Transverse colon (tissue), 4 donors: ENCODE measurements around the gene OGFRL1. TPM values are rescaled to one million over a fixed set of nuclear protein-coding genes. Genes with fewer than 3 reads are reported as not detected.

Experiments used
- DNase-seq: peaks from one replicate; pipeline ENCODE4 v3.0.0-alpha.2; 2019
- H3K27ac ChIP-seq, 4 donors: fragments of 200-600 bp; sonication (generic); 2 replicates each; pipeline ENCODE4 v1.5.1; 2016 to 2018; ENCODE audit warnings: inconsistent platforms in 4 of 4
- H3K27me3 ChIP-seq: fragments of 200-600 bp; sonication (generic); 2 replicates; pipeline ENCODE4 v1.5.1; 2017; ENCODE audit warnings: inconsistent platforms
- H3K36me3 ChIP-seq, 4 donors: fragments of 200-600 bp; sonication (generic); 2 replicates each; pipeline ENCODE4 v1.5.1; 2017 to 2019; ENCODE audit warnings: inconsistent platforms in 4 of 4
- H3K4me1 ChIP-seq, 4 donors: fragments of 200-600 bp; sonication (generic); 2 replicates each; pipeline ENCODE4 v1.5.1; 2017 to 2020; ENCODE audit warnings: inconsistent platforms in 4 of 4
- H3K4me3 ChIP-seq, 4 donors: fragments of 200-600 bp; sonication (generic); 1 replicate in 1 of 4; 2 replicates in 3 of 4; pipeline versions ENCODE4 v1.5.1 to v1.6.1; 2017 to 2019; ENCODE audit warnings: inconsistent platforms in 4 of 4
- H3K9me3 ChIP-seq, 2 donors: fragments of 200-600 bp; sonication (generic); 2 replicates each; pipeline ENCODE4 v1.5.1; 2017 to 2019; ENCODE audit warnings: inconsistent platforms in 2 of 2
- CTCF ChIP-seq, 5 experiments: fragments of 200-600 bp in 3 of 5; fragments of 450-650 bp in 2 of 5; sonication (generic) in 3 of 5; IDR thresholded peaks; 1 replicate in 2 of 5; 2 replicates in 3 of 5; pipeline ENCODE4 v1.5.1; 2016 to 2017; ENCODE audit warnings: antibody characterized with exemption in 5 of 5, inconsistent platforms in 3 of 5, mild to moderate bottlenecking in 2 of 5, moderate library complexity in 1 of 5
- EP300 ChIP-seq: sonication (generic); formaldehyde crosslinking; IDR thresholded peaks from one replicate; pipeline ENCODE4 v1.6.1; 2017; ENCODE audit warnings: antibody characterized with exemption, low read depth
- POLR2A ChIP-seq: fragments of 450-650 bp; IDR thresholded peaks from one replicate; pipeline ENCODE4 v1.6.1; 2016; ENCODE audit warnings: antibody characterized with exemption, mild to moderate bottlenecking, moderate library complexity
- POLR2AphosphoS5 ChIP-seq, 3 donors: sonication (generic); formaldehyde crosslinking; IDR thresholded peaks; one replicate each; pipeline ENCODE4 v1.6.1; 2016; ENCODE audit warnings: antibody characterized with exemption in 3 of 3
- WGBS, 2 donors: methylation state at CpG; one replicate each; pipeline ENCODE4 v1.1.5; 2018; ENCODE audit warnings: low coverage in 1 of 2; 5-methylcytosine and 5-hydroxymethylcytosine counted together
- in situ Hi-C, 4 donors: fragments of 200-750 bp; cut with MboI; loops; one replicate each; pipeline versions ENCODE4 v1.15.0 to v1.15.1; 2017; ENCODE audit warnings: low sequenced_read_pairs in 3 of 4, low pct_ligation_motif_present in 1 of 4, low pct_unique_long_range_greater_than_20kb in 1 of 4
- intact Hi-C: fragments of 100-400 bp; cut with DNase I; formaldehyde crosslinking; loops from one replicate; pipeline ENCODE4 v1.15.1; 2023; ENCODE audit warnings: low total_unique reads
- total RNA-seq, 4 donors: library from RNA; depleted of rRNA; stranded (reverse); fragments of >200 nt; gene quantifications; one replicate each; pipeline ENCODE4 v1.1.0, GENCODE V29; 2016

The OGFRL1 gene
- total RNA-seq, 4 donors from 2014 or later = 7.5 to 15.6 (median 11.6) TPM

- H3K4me1 ChIP-seq = no peaks in the 10 kb centered on the region
- intact Hi-C loops = no loop called here
- in situ Hi-C loops = no loop called here
- H3K36me3 ChIP-seq = no peaks in the 10 kb centered on the region
- H3K27me3 ChIP-seq = no peaks in the 10 kb centered on the region
- H3K9me3 ChIP-seq = peaks cover 0 to 5% of the 10 kb centered on the region in 2 donors
- DNase-seq = no peak
- no peak overlapping the region for H3K27ac ChIP-seq
- no peak overlapping the region for H3K4me3 ChIP-seq
- WGBS, 2 donors = 95% methylated on average over 2 of the region's 2 CpGs
- TF ChIP-seq CTCF (IDR thresholded peaks at IDR 0.05) (no peak), POLR2AphosphoS5 (IDR thresholded peaks at IDR 0.05) (no peak), POLR2A (no peak)
Measured at GRCh38 chr6:71320041-71320440, 31.4 kb downstream of the OGFRL1 start.

- H3K4me3 ChIP-seq = no peak overlapping the region
- no peak for DNase-seq
- in situ Hi-C loops (no loop called here), intact Hi-C loops (no loop called here)
- H3K27me3 ChIP-seq = no peaks in the 10 kb centered on the region
- H3K27ac ChIP-seq = no peak overlapping the region
- H3K9me3 ChIP-seq = peaks cover 0 to 5% of the 10 kb centered on the region in 2 donors
- H3K4me1 ChIP-seq = no peaks in the 10 kb centered on the region
- no peaks in the 10 kb centered on the region for H3K36me3 ChIP-seq
- no peak for TF ChIP-seq CTCF (IDR thresholded peaks at IDR 0.05)
- no peak for TF ChIP-seq POLR2AphosphoS5 (IDR thresholded peaks at IDR 0.05)
- no peak for TF ChIP-seq EP300
- no peak for TF ChIP-seq POLR2A
Measured at GRCh38 chr6:71321314-71321713, 32.7 kb downstream of the OGFRL1 start.

GRCh38 chr6:71324194-71324785 lies 35.7 kb downstream of the OGFRL1 start:
- in situ Hi-C loops = no loop called here
- Histone ChIP-seq H3K9me3 (no peaks in the 10 kb centered on the region), H3K4me3 (no peak overlapping the region), H3K36me3 (no peaks in the 10 kb centered on the region), H3K27me3 (no peaks in the 10 kb centered on the region), H3K27ac (no peak overlapping the region), H3K4me1 (no peaks in the 10 kb centered on the region)
- WGBS, 2 donors = 67 to 71% methylated on average over 1 to 5 of the region's 5 CpGs
- no peak for TF ChIP-seq POLR2A
- TF ChIP-seq POLR2AphosphoS5 (IDR thresholded peaks at IDR 0.05) = no peak
- TF ChIP-seq CTCF (IDR thresholded peaks at IDR 0.05) = no peak
- TF ChIP-seq EP300 = no peak
- peak; percentile 11 for DNase-seq
- intact Hi-C loops = no loop called here

GRCh38 chr6:71326611-71327010 lies 38.0 kb downstream of the OGFRL1 start:
- no peaks in the 10 kb centered on the region for H3K4me1 ChIP-seq
- no peaks in the 10 kb centered on the region for H3K36me3 ChIP-seq
- H3K27ac ChIP-seq = no peak overlapping the region
- in situ Hi-C loops = loop anchor here in 3 of 4 donors (25.0 kb wide), 2 partner anchors 139 to 289 kb away; no protein-coding TSS in a partner anchor
- no peak overlapping the region for H3K4me3 ChIP-seq
- no peak for DNase-seq
- no peaks in the 10 kb centered on the region for H3K27me3 ChIP-seq
- intact Hi-C loops = no loop called here
- no peaks in the 10 kb centered on the region for H3K9me3 ChIP-seq
- TF ChIP-seq POLR2AphosphoS5 (IDR thresholded peaks at IDR 0.05) = no peak
- TF ChIP-seq POLR2A = no peak
- TF ChIP-seq CTCF (IDR thresholded peaks at IDR 0.05) = no peak
- no peak for TF ChIP-seq EP300
